ENCODE results near the gene BTBD9. TPM values are rescaled to one million over a fixed set of nuclear protein-coding genes. Genes with fewer than 3 reads are reported as not detected.

BTBD9 gene
- total RNA-seq, 1 experiment from 2014 or later = 4.3 TPM

- no peak overlapping the region for H3K4me2 ChIP-seq (ENCODE audit: low read length)
- no peaks in the 10 kb centered on the region for H3K9me2 ChIP-seq (replicated peaks; ENCODE audit: low read length)
- DNase-seq (no peak), ATAC-seq (no peak)
- peaks cover 8% of the 10 kb centered on the region for H3F3A ChIP-seq (ENCODE audit: low read length, unreplicated experiment)
- H3K9me3 ChIP-seq (ENCODE audit: low read length) = no peaks in the 10 kb centered on the region
- H4K20me1 ChIP-seq (ENCODE audit: low read length) = no peaks in the 10 kb centered on the region
- no peaks in the 10 kb centered on the region for H3K36me3 ChIP-seq (ENCODE audit: low read depth, low read length)
- no TSS peak for BruUV-seq (replicated peaks)
- no peak overlapping the region for H3K4me3 ChIP-seq (ENCODE audit: low read length)
- no peaks in the 10 kb centered on the region for H3K79me2 ChIP-seq (ENCODE audit: low read length)
- H2AFZ ChIP-seq (ENCODE audit: low read length) = no peak overlapping the region
- TF ChIP-seq EZH2phosphoT487 (IDR thresholded peaks at IDR 0.05; ENCODE audit: borderline replicate concordance, low read length) (no peak), EZH2 (IDR thresholded peaks at IDR 0.05; ENCODE audit: low read length, unreplicated experiment) (no peak), CTCF (conservative IDR thresholded peaks at IDR 0.05; ENCODE audit: low read depth, low read length) (no peak)
- H3K9ac ChIP-seq (ENCODE audit: low read length) = no peak overlapping the region
- ChIA-PET CTCF (no interaction called here), POLR2A (ENCODE audit: unreplicated experiment) (no interaction called here)
- no peak overlapping the region for H3K27ac ChIP-seq (ENCODE audit: low read length)
- peaks cover 53% of the 10 kb centered on the region for H3K4me1 ChIP-seq (ENCODE audit: insufficient read depth, low read length)
- intact Hi-C loops (cut with micrococcal nuclease) = no loop called here
- no peaks in the 10 kb centered on the region for H3K27me3 ChIP-seq (ENCODE audit: low read length)
These were observed 403.1 kb downstream of the BTBD9 start for GRCh38 chr6:38236631-38237030.

- no peak for TF ChIP-seq CTCF (conservative IDR thresholded peaks at IDR 0.05; ENCODE audit: low read depth, low read length)
- TF ChIP-seq EZH2 (IDR thresholded peaks at IDR 0.05; ENCODE audit: low read length, unreplicated experiment) = no peak
- no peak for TF ChIP-seq EZH2phosphoT487 (IDR thresholded peaks at IDR 0.05; ENCODE audit: borderline replicate concordance, low read length)
- CTCF ChIA-PET = no interaction called here
These were observed 404.6 kb downstream of the BTBD9 start for GRCh38 chr6:38234934-38235682.

DNA sequence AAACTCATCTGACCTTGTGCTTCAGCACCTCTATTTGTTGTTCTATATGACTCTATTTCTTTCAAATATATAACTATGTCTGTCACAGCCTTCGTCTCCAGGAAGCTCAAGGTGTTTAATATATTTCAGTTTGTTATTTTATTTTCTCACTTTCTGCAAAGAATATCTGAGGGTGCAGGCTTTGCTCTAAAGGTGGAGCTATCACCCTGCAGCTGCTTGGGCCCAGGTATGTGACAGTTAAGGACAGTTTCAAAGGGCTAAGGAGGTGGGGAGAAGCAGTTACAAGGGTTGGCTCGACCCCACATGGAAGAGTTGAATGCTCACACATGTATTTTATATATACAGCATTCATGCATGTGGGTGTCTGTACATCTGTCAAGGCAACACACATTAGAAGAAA is 405.6 kb downstream of the BTBD9 start:
- no peak overlapping the region for H2AFZ ChIP-seq (ENCODE audit: low read length)
- POLR2A ChIA-PET (ENCODE audit: unreplicated experiment) = no interaction called here
- CTCF ChIA-PET = no interaction called here
- H3K36me3 ChIP-seq (ENCODE audit: low read depth, low read length) = no peaks in the 10 kb centered on the region
- ATAC-seq (no peak), DNase-seq (no peak)
- H3K4me2 ChIP-seq (ENCODE audit: low read length) = peak overlapping the region; percentile 53
- no TSS peak for BruUV-seq (replicated peaks)
- H3K79me2 ChIP-seq (ENCODE audit: low read length) = no peaks in the 10 kb centered on the region
- H3F3A ChIP-seq (ENCODE audit: low read length, unreplicated experiment) = peaks cover 8% of the 10 kb centered on the region
- TF ChIP-seq CTCF (conservative IDR thresholded peaks at IDR 0.05; ENCODE audit: low read depth, low read length) (peak; percentile 42), EZH2phosphoT487 (IDR thresholded peaks at IDR 0.05; ENCODE audit: borderline replicate concordance, low read length) (no peak), EZH2 (IDR thresholded peaks at IDR 0.05; ENCODE audit: low read length, unreplicated experiment) (no peak)
- H3K4me3 ChIP-seq (ENCODE audit: low read length) = no peak overlapping the region
- H4K20me1 ChIP-seq (ENCODE audit: low read length) = no peaks in the 10 kb centered on the region
- no peak overlapping the region for H3K9ac ChIP-seq (ENCODE audit: low read length)
- H3K4me1 ChIP-seq (ENCODE audit: insufficient read depth, low read length) = peaks cover 29% of the 10 kb centered on the region
- H3K27me3 ChIP-seq (ENCODE audit: low read length) = no peaks in the 10 kb centered on the region
- H3K27ac ChIP-seq (ENCODE audit: low read length) = no peak overlapping the region
- no peaks in the 10 kb centered on the region for H3K9me3 ChIP-seq (ENCODE audit: low read length)
- intact Hi-C loops (cut with micrococcal nuclease) = loop anchor here (5.0 kb wide), 1 partner anchor 258 kb away; no protein-coding TSS in a partner anchor
- H3K9me2 ChIP-seq (replicated peaks; ENCODE audit: low read length) = no peaks in the 10 kb centered on the region

More at GRCh38 chr6:38234934-38235682, 404.6 kb downstream of the BTBD9 start:
- Histone ChIP-seq H3F3A (ENCODE audit: low read length, unreplicated experiment) (peaks cover 8% of the 10 kb centered on the region), H3K27ac (ENCODE audit: low read length) (no peak overlapping the region), H3K36me3 (ENCODE audit: low read depth, low read length) (no peaks in the 10 kb centered on the region), H3K9me3 (ENCODE audit: low read length) (no peaks in the 10 kb centered on the region), H3K9me2 (replicated peaks; ENCODE audit: low read length) (no peaks in the 10 kb centered on the region), H3K4me3 (ENCODE audit: low read length) (no peak overlapping the region), H3K79me2 (ENCODE audit: low read length) (no peaks in the 10 kb centered on the region), H3K4me2 (ENCODE audit: low read length) (no peak overlapping the region), H2AFZ (ENCODE audit: low read length) (no peak overlapping the region), H4K20me1 (ENCODE audit: low read length) (no peaks in the 10 kb centered on the region), H3K27me3 (ENCODE audit: low read length) (no peaks in the 10 kb centered on the region), H3K4me1 (ENCODE audit: insufficient read depth, low read length) (peaks cover 38% of the 10 kb centered on the region), H3K9ac (ENCODE audit: low read length) (no peak overlapping the region)
- intact Hi-C loops (cut with micrococcal nuclease) = loop anchor here (5.0 kb wide), 1 partner anchor 257 kb away; no protein-coding TSS in a partner anchor
- no peak for DNase-seq
- POLR2A ChIA-PET (ENCODE audit: unreplicated experiment) = no interaction called here
- BruUV-seq (replicated peaks) = no TSS peak
- no peak for ATAC-seq

All from PC-3 (cell line).